Stimulated activated CD4-positive, alpha-beta T cell treated with anti-CD3 and anti-CD28 coated beads, TNF-alpha, amount 100 ng/mL, for 24 hours (primary cell): ENCODE results near the gene PROCR.
"Not testable (repeated sequence)": the region's sequence is repeated elsewhere in the genome, so short reads cannot be mapped to it uniquely, and the experiment has no call there.

ENCODE experiments used
- DNase-seq, 3 experiments: peaks; one replicate each; pipeline ENCODE4 v3.0.0-alpha.2; 2020; ENCODE audit warnings: low read depth in 3 of 3

PROCR gene

DNA sequence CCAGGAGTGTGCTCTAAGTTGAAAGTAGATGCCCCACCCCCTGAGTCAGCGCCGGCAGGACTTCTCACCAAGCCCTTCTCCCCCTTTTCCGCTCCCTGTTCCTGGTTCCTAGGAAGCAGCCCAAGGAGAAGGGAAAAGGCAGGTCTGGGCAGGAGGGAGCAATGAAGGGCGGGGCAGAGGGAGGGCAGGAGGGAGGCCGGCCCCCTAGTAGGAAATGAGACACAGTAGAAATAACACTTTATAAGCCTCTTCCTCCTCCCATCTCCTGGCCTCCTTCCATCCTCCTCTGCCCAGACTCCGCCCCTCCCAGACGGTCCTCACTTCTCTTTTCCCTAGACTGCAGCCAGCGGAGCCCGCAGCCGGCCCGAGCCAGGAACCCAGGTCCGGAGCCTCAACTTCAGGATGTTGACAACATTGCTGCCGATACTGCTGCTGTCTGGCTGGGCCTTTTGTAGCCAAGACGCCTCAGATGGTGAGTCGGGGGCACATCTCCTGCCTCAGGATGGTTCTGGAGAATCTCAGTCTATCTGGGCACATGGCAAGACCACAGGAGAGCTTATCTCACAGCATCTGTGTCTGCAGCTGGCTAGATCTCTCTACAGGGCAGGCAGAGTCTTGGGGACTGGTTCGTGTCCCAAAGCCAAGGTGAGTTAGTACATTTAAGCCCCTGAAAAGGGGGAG, at the start of gene PROCR:
Gene PROCR, plus strand, starts transcription at position 320 of the 681 bp plus-strand sequence. Its CDS starts 83 bp downstream, at position 403.
- DNase-seq: no peak

DNA sequence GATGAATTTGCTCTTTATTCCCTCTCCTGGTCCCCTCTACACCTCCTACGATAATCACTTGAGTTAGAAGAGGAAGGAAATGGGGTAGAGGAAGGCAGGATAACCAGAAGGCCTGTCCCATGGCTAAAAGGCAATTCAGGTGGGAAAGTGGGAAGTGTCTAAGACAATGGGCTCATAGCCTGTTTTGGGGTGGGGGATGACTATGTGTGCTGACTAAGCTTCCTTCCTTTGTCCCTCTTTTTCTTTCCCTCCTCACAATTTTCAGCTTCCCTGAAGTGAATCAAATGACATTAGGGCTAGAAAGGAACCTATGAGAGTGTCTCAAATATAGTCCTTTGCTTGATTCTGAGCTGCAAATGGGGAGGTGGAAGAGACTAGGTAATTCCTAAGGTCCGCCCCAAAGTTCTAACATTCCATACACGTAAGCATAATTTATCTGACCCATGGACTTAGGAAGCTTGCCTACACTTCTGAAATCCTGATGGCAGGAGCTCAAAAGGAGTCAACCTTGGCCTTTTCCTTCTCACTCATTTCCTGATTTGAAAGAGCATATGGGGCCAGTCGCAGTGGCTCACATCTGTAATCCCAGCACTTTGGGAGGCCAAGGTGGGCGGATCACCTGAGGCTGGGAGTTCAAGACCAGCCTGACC, 49.0 kb upstream of the PROCR start:
- DNase-seq: no peak

GRCh38 chr20:35125753-35126152, 46.1 kb upstream of the PROCR start:
- DNase-seq: no peak

- DNase-seq: no peak
Observed at GRCh38 chr20:35129647-35130069, 42.2 kb upstream of the PROCR start.

DNA sequence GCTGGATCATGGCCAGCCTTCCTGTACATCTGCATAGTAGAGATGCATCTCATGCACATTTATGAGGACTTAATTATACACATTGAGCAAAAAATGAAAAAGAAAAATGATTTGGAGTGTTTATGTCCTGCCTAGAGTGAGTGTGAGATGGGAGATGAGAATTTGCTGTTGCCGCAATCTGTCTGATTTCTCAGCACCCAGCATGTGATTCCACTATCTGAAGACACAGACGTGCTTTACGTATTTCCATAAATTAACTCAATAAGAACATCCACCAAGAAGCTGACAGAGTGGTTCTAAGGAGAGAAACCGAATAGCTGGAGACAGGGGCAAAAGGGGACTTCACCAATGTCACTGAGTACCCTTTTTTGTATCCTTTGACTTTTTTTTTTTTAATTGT, 39.9 kb upstream of the PROCR start:
- no peak for DNase-seq

GRCh38 chr20:35133031-35133430, 38.8 kb upstream of the PROCR start:
- no peak for DNase-seq

GRCh38 chr20:35133735-35134134, 38.1 kb upstream of the PROCR start:
- no peak for DNase-seq

GRCh38 chr20:35134472-35134871, 37.4 kb upstream of the PROCR start:
- DNase-seq: no peak

DNA sequence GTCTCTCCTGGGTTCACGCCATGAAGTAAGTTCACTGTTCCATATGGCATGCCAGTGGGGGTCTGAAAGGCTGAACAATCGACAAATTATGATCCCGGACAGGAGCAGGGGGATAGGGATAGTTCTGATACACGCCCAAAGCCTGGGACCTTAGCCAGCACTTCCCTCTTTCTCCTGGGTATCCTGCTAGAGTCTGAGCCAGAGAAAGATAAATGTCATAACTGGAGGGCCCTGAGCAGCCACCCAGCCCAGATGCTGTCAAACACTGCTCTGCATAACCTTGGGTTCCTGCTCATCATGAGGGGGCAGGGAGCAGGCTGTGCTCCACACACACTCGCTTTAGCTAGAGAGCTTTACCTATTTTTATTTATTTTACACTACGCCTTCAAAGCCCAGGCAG, 37.0 kb upstream of the PROCR start:
- no peak for DNase-seq

DNA sequence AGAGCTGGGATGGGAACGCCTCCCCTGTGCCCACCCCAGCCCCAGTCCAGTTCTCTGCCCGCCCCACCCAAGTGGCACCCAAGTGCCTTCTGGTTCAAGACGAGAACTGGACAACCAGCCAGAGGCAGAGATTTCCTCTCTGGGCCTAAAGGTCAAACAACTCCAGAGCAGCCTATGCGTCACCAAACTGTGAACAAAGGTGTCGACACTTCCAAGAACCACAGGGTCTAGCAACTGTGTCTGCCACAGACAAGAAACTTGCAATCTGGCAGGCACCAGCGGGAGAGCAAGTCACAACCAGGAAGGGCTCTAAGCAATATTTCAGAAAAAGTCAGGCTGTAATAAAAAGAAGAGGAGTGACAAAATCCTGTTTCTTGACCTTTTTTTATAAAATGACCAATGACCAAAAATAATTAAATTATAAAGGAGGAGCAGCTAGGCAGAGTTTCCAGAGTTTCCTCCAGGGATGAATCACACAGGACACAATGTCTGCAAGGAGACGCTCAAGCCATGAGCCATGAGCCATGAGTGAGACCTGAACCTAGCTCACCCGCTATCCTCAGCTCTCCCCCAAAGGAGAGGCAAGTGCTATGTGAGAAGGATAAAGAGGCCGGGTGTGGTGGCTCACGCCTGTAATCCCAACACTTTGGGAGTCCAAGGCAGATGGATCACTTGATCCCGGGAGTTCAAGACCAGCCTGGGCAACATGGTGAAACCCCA, 35.8 kb upstream of the PROCR start:
- DNase-seq: no peak

DNA sequence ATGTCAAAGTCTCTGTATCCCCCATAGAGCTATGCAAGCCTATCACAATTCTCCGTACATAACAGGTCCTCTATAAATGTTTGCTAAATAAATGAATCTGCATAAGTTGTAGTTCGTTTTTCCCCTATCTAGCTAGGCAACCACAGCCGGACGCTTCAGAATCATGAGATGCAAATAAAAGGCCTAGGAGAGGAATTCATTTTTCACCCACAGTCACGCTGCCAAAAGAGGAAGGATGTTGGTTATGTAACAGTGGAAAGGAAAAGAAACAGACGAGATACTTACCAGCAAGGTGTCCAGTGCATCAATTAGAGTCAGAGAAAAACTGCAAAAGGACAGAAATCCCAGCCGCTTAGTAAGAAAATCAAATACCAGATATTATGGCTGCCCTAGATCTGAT, 27.2 kb upstream of the PROCR start:
- no peak for DNase-seq

DNA sequence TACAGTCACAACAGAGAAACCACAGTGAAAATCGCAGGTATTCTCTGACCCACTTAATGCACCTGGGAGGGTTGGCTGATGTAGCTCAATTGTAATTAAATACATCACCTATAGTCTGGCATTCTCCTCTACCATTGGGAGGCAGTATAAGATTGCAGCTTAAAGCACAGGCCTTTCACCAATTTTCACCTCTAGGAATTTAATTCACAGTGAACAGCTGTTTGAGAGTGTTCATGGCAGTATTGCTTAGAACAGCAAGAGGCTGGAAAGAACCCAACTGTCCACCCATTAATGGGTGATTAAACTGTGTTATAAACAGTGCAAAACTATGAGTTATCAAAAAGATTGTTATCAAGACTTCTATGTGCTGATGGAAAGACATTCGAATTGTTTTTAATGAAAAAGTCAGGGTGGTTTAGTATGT, 26.7 kb upstream of the PROCR start:
- peak in 1 of 3 experiments; percentile 1 for DNase-seq

DNA sequence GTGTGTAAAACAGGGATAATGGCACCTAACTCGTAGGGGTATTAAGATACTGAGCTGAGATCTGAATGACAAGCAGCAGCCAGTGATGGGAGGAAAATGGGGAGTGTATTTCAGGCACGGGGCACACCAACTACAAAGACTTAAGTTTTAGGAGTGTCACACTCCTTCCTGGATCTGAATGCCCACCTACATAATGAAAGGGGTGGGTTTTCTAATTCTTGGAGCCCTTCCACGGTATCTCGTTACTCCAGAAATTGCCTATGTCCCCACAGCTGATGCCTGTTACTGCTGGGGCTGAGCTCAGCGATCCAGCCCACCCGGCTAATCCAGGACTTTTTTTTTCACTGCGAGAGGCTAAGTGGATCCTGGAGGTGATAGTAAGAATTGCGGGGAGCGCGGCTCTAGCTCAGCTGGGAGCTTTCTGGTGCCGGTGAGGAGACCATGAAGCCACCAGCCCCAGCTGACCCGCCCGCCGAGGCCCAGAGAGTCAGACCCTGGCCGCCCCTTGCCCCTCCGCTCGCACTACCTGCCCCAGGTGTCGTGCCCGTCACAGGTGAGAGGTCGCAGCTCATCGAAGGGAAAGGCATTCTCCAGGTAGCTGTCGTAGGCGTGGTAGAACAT, 25.5 kb upstream of the PROCR start:
- peak in 1 of 3 experiments; percentile 19 for DNase-seq

GRCh38 chr20:35146920-35147574, 24.8 kb upstream of the PROCR start, which contains the start of gene EDEM2:
EDEM2 (minus strand) TSS chr20:35147336; CDS start chr20:35147258, 78 bp downstream.
- peak; percentile 84 to 92 (median 87) for DNase-seq

DNA sequence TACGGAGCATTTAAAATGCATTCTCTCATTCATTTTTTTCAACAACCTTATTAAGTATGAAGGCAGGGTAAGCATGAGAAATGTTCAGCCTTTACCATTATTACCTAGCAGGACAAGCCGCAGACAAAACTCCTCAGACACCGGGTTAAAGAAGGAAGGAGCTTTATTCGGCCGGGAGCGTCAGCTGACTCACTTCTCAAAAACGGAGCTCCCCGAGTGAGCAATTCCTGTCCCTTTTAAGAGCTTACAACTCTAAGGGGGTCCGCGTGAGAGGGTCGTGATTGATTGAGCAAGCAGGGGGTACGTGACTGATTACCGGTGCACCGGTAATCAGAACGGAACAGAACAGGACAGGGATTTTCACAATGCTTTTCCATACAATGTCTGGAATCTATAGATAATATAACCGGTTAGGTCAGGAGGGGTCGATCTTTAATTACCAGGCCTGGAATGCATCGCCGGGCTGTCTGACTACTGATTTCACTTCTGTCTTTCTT, 24.2 kb upstream of the PROCR start:
- not testable (repeated sequence) for DNase-seq

GRCh38 chr20:35150846-35151579, 20.9 kb upstream of the PROCR start:
- DNase-seq: no peak

- no peak for DNase-seq
Observed at GRCh38 chr20:35151736-35152135, 20.1 kb upstream of the PROCR start.

- DNase-seq: no peak
Observed at GRCh38 chr20:35155936-35156335, 15.9 kb upstream of the PROCR start.

DNA sequence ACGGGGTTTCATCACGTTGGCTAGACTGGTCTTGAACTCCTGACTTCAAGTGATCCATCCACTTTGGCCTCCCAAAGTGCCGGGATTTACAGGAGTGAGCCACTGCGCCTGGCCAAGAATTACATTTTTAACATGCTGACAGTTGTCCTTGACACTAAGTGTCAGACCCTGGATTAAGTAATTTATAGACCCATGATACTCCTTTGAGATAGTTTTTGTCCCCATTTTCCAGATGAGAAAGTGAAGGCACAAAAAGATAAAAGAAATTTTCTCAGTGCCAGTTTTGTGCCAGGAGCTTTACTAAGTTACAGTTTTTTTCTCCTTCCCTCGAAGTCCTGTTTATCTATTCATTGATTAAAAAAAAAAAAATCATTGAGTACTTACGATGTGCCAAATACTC, 14.9 kb upstream of the PROCR start:
- DNase-seq: no peak

DNA sequence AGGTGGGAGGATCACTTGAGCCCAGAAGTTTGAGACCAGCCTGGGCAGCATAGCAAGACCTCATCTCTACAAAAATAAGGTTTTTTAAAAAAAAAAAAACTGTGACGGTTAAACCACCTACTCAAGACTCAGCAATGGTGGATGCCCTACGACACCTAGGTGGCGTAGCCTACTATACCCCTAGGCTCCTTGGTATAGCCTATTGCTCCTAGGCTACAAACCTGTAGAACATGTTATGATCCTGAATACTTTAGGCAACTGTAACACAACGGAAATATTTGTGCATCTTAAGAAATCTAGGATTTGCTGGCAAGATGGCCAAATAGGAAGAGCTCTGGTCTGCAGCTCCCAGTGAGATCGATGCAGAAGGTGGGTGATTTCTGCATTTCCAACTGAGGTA, 11.5 kb upstream of the PROCR start:
- not testable (repeated sequence) for DNase-seq

- DNase-seq: not testable (repeated sequence)
Observed at GRCh38 chr20:35164531-35164930, 7.3 kb upstream of the PROCR start.
